ENCODE measurements around the gene NEIL3.

GRCh38 chr4:177263818-177264217 lies 45.9 kb upstream of the NEIL3 start:
- no peak for TF ChIP-seq EZH2 (IDR thresholded peaks at IDR 0.05; ENCODE audit: borderline replicate concordance, insufficient read depth, low read length, poor library complexity, severe bottlenecking)
- TF ChIP-seq CTCF (IDR thresholded peaks at IDR 0.05; ENCODE audit: poor library complexity, severe bottlenecking) = no peak
- TF ChIP-seq SMC3 (conservative IDR thresholded peaks at IDR 0.05; ENCODE audit: poor library complexity) = no peak
- no peak for TF ChIP-seq POLR2AphosphoS5 (IDR thresholded peaks at IDR 0.05)
- no peak for TF ChIP-seq RAD21 (conservative IDR thresholded peaks at IDR 0.05)

All from neural cell (in vitro differentiated cells).